Dedifferentiated amniotic fluid mesenchymal stem cell (primary cell): ENCODE measurements around the gene GDF15.
"Not testable (repeated sequence)": the region's sequence is repeated elsewhere in the genome, so short reads cannot be mapped to it uniquely, and the experiment has no call there.

ENCODE experiments used
- DNase-seq: peaks from one replicate; pipeline ENCODE4 v3.0.0-alpha.2; 2016; ENCODE audit errors: extremely low spot score

Gene GDF15

GRCh38 chr19:18385675-18386542, at the start of gene GDF15:
TSS of gene GDF15 (plus strand) at chr19:18386158. CDS start at chr19:18386190, 32 bp downstream.
- DNase-seq = no peak

GRCh38 chr19:18338541-18338940, 47.4 kb upstream of the GDF15 start:
- DNase-seq = no peak

DNA sequence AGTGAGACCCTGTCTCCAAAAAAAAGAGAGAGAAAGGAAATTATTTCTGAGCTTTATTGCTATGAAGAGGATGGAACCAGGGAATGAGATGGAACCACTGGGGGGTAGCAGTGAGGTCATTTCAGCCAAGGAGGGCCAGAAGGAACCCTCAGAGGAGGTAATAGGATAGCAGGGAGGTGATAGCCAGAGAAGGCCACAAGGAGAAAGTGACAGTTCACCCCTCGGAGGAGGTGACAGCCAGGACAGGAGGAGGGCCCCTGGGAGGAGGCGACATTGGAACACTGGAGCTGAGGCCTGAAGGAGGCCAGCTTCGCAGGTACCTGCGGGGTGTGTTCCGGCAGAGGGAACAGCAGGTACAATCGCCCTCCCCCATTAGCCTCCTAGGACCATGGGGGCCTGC, 46.2 kb upstream of the GDF15 start:
- DNase-seq = no peak

GRCh38 chr19:18340190-18340989, 45.6 kb upstream of the GDF15 start, which contains the start of gene PGPEP1:
TSS of gene PGPEP1 (plus strand) at chr19:18340598. CDS start at chr19:18340682, 84 bp downstream.
- DNase-seq = no peak

DNA sequence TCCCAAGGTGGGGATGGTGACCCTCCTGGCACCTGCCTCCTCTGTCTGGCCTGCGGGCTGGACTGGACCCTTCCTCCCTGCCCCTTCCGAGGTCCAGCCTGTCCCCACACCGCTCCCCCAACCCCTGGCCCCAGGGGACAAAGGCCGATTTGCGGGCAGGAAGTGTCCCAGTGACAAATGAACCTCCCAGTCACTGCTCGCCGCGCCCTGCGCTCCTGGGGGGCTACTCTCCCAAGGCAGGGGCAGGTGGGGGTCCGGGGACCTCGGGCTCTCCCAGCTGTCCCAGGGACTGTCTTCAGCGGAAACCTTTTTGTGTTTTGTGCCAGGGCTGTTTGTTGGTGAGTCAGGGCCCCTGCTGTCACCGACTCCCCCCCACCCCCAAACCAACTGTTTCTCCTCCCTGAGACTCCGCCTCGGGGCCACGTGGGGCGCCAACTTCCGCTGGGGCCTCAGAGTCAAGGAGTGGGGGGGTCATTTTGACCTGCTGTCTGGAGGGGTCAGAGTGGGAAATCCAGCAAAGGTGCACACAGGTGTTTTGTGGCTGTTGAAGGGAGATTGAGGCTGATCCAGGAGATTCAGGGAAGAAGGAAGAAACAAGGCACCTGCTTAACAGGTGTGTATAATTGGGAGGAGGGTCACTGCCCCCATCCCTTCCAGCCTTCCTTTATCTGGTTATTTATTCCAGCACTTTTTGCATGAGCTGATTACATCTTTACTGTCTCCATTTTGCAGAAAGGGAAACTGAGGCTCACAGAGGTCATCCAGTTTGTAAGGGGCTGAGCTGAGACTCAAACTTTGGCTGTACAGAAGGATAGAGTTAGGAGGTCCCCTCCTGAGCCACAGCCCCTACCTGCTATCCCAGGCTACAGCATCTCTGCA, 44.7 kb upstream of the GDF15 start:
- no peak for DNase-seq

GRCh38 chr19:18342090-18342632, 43.8 kb upstream of the GDF15 start:
- no peak for DNase-seq

DNA sequence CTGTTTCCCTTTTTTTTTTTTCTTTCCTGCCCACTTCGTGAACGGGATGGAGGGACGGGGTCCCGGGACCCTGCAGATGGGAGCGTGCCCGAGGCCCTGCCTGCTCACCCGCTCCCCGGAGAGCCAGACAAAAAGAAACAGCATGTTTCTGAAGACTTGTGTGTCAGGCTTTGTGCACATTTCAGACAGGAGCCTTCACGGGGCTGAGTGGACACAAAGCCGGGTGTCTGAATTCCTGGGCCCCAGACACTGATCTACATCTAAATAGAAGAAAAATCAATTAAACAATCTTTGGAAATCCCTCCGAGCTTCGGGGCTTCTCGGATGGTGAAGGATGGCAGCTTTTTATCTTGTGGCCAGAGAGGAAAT, 41.4 kb upstream of the GDF15 start:
- DNase-seq = no peak

- DNase-seq = no peak
These were observed 40.7 kb upstream of the GDF15 start for GRCh38 chr19:18345296-18345695.

DNA sequence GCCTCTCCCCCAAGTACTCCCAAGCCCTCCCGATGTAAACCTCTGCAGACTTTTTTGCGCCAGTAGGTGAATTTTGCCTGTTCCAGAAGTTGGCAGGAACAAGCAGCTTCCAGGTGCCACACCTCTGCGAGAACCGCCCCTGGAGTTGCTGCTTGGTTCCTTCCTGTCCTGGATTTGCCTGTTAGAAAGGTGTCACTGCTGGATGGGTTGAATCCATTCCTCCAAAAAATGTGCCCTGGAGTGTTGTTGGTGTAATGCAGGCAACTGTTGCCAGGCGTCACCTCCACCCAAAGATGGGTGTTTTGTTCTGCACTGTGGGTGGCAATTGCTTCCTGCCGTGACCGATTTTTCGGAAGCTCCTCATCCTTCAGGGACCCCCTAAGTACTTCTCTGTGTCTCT, 39.9 kb upstream of the GDF15 start:
- no peak for DNase-seq

DNA sequence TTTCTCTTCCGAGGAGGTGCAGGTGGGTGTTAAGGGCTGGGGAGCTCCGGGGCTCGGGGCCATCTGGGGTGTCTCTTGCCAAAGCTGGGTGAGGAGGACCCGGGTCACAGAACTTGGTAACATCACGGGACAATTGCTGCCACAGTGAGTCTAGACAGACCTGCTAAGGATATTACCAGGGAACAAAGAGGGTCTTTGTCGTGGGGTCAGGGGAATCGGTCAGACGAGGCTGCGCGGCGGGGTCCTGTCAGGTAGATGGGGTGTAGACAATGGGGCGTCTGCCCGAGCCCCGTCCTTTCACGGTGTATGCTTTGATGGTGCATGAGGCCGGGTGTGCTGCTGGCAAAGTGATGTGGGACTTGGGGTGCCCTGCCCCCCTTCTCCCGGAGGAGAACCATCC, 37.8 kb upstream of the GDF15 start:
- DNase-seq = no peak

- DNase-seq = not testable (repeated sequence)
These were observed 37.1 kb upstream of the GDF15 start for GRCh38 chr19:18348818-18349339.

- DNase-seq = peak; percentile 48
These were observed 36.3 kb upstream of the GDF15 start for GRCh38 chr19:18349524-18350128.

GRCh38 chr19:18350490-18350889, 35.5 kb upstream of the GDF15 start:
- no peak for DNase-seq

DNA sequence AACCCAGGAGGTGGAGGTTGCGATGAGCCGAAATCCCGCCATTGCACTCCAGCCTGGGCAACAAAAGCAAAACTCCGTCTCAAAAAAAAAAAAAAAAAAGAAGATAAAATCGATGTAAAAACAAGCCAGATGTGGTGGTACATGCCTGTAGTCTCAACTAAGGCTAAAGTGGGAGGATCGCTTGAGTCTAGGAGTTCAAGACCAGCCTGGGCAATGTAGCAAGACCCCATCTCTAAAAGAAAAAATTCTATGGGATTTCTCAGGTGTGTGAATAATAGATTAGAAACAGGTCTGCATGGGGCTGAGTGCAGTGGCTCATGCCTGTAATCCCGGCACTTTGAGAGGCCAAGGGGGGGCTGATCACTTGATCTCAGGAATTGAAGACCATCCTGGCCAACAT, 34.4 kb upstream of the GDF15 start:
- DNase-seq = no peak

GRCh38 chr19:18353378-18354005, 32.5 kb upstream of the GDF15 start:
- DNase-seq = no peak

DNA sequence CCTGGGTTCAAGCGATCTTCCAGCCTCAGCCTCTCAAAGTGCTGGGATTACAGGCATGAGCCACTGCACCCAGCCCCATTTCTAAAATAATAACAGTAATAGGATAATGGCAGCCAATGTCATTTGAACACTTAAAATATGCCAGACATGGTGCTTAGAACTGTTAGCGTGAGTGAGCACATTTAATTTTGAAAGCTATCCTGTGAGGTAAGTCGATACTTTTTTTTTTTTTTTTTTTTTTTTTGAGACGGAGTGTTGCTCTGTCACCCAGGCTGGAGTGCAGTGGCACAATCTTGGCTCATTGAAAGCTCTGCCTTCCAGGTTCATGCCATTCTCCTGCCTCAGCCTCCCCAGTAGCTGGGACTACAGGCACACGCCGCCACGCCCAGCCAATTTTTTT, 31.2 kb upstream of the GDF15 start:
- not testable (repeated sequence) for DNase-seq

GRCh38 chr19:18357041-18357440, 28.9 kb upstream of the GDF15 start:
- no peak for DNase-seq

GRCh38 chr19:18361646-18362045, 24.3 kb upstream of the GDF15 start:
- no peak for DNase-seq

GRCh38 chr19:18362934-18363542, 22.9 kb upstream of the GDF15 start:
- DNase-seq = no peak

- no peak for DNase-seq
These were observed 22.2 kb upstream of the GDF15 start for GRCh38 chr19:18363787-18364186.
